HG03159 (cell line): Measurements from ENCODE around the gene CLDN3.
"Not testable (repeated sequence)": the region's sequence is repeated elsewhere in the genome, so short reads cannot be mapped to it uniquely, and the experiment has no call there.

Experiments used
- ATAC-seq: cut with Tn5 transposase; IDR thresholded peaks from one replicate; pipeline ENCODE4 v1.9.1; 2021; ENCODE audit warnings: mild to moderate bottlenecking, moderate library complexity; ENCODE audit not compliant: unreplicated experiment

CLDN3 gene, protein sequence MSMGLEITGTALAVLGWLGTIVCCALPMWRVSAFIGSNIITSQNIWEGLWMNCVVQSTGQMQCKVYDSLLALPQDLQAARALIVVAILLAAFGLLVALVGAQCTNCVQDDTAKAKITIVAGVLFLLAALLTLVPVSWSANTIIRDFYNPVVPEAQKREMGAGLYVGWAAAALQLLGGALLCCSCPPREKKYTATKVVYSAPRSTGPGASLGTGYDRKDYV

DNA sequence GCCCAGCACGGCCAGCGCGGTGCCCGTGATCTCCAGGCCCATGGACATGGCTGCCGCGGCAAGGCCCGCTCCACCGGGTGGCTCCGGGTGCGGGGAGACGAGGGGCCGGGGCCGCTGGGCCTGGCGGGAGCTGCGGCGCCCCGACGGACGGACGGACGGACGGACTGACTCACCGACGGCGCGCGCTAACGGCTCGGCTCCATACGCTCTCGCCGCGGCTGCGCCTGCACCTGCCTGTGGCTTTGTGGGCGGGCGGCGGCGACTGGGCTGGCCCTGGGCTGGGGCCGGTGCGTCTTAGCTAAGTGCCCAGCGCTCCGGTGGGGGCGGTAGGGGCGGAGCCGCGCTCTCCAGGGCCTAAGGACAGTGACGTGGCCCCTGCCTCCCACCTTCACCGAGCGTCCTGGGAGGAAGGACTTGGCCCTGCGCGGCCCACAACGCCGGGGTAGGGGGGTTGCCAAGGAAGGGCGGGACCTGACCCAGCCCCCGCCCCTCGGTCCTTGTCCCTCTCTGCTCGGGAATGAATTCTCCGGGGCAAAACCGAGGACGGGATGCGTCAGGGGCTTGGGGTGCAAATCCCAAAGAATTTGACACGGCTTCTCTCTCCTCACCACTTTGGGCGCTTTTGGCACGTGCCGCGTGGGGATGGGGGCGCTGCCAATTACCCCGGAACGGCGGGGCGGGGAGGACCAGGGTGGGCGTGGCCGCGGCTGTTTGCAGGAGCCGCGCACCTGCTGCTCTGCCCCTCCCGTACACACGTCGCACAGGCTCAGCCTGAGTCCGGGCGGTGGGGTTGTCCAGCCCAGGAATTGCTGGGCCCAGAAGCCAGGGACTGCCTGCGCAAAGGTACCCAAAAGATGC is at the start of gene CLDN3:
CLDN3 (minus strand) TSS at position 269 of the 858 bp plus-strand sequence; CDS start at position 48, 221 bp downstream.
- ATAC-seq, result no peak

DNA sequence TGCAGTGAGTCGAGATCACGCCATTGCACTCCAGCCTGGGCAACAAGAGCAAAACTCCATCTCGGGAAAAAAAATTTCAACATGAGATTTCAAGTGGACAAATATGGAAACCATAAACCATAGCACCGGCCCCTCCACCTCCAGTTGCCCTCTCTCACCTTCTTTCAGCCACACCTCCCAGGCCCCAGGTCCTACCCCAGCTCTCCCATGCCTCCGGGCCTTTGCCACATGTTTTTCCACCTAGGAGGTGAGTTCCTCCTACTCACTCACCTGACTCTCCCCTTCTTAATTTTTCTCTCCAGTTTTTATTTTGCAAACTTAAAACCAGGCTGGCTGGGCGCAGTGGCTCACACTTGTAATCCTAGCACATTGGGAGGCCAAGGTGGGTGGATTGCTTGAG is 47.1 kb upstream of the CLDN3 start:
- no peak for ATAC-seq

DNA sequence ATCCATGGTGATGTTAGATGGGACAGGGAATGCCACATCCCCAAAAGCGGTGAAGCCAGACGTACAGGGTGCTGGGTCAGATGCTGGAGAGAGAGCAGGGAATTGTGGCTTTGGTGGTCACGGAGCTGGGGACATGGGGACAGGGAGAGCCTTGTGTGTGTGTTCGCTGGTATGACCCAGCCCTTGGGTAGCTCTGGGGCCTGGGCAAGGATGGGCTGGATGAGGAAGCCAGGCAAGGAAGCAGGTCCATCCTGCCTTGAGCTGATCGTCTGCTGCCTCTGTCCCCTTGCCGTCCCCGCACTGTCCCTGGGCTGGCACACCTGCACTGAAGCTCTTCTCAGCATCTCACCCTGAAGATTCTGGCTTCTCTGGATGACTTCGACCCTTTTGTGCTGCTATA is 45.4 kb upstream of the CLDN3 start:
- ATAC-seq, result no peak

GRCh38 chr7:73812996-73813395 is 42.9 kb upstream of the CLDN3 start:
- ATAC-seq, result no peak

DNA sequence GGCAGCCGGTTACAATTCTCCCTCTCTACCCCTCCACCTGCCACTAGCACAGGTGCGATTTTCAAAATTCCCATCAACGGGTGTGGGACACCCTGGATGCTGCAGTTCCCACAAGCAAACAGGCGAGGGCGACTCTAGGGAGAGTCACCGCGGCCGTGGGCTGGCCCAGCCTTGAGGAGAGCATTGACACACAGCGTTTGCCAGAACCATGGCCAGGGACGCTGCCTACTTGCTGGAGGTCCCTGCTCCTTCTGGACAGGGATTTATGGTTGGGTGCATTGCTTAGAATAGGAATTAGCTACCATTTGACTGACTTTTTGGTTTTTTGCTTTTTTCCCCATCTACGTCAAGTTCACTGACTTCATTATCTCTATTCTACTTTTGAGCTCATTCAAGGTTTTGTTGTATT is 41.7 kb upstream of the CLDN3 start:
- ATAC-seq, result no peak

DNA sequence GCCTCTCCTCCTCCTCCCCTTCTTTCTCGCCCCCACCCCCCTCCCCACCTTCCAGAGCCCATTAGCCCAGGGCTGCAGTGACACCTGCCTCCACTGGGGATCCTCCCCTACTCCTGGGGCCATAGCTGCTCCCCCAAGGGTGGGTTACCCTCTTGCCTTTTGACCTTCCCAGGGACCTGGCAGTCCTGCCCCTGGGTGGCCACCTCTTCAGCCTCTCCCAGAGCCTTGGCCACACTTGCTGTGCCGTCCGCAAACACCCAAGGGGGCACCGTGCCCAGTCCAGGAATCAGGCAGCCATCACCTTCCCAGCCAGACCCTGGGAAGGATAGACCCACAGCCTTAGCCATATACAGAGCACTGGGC is 40.9 kb upstream of the CLDN3 start:
- no peak for ATAC-seq

DNA sequence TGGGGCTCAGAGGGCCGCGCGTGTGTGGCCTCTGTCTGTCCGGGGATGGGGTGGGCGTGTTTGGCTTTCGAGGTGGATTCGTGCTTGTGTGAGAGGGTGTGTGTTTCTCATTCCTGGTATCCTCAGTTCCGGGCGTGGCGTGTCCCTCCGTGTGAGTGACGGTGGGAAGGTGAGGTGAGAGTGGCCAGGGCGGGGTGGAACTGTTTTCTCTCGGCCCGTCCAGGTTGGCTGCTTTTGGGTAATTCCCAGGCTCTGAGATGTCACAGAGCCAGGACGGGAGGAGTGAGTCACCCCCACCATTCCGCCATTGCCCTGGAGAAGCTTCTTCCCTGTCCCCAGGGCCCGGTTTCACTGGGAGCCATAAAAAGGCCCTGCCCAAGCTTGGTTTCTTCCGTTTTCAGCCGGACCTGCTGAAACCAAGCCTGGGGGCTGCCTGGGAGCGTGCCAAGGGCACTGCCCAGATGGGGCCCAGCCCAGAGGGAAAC is 39.4 kb upstream of the CLDN3 start:
- no peak for ATAC-seq

DNA sequence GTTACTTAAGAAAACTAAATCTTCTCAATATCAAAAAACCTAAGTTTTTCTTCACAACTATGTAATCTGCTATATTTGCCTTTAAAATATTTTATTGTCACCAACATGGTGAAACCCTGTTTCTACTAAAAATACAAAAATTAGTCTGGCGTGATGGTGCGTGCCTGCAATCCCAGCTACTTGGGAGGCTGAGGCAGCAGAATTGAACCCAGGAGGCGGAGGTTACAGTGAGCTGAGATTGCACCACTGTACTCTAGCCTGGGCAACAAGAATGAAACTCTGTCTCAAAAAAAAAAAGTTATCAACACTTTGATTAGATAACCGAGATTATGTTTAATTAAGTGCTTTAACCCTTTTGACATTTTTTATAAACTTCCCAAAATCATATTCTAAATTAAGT is 32.4 kb upstream of the CLDN3 start:
- ATAC-seq, result no peak

DNA sequence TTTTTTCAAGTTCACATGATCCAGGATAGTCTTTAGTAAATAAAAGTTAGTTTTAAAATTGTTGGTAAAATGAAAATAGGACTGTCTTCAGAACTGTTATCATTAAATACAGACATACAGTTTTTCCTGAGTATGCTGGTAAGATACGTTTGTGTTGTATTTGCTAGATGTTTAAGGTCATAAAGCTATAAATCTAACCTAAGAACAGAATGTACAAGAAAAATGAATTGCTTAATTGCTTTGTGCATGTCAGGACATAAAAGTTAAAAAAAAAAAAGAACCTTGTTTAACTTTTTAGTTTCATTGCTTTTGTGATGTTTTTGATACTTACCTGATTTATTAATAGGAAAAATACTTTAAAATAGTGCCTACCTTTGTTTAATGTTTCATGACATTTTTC is 31.5 kb upstream of the CLDN3 start:
- ATAC-seq, result no peak

DNA sequence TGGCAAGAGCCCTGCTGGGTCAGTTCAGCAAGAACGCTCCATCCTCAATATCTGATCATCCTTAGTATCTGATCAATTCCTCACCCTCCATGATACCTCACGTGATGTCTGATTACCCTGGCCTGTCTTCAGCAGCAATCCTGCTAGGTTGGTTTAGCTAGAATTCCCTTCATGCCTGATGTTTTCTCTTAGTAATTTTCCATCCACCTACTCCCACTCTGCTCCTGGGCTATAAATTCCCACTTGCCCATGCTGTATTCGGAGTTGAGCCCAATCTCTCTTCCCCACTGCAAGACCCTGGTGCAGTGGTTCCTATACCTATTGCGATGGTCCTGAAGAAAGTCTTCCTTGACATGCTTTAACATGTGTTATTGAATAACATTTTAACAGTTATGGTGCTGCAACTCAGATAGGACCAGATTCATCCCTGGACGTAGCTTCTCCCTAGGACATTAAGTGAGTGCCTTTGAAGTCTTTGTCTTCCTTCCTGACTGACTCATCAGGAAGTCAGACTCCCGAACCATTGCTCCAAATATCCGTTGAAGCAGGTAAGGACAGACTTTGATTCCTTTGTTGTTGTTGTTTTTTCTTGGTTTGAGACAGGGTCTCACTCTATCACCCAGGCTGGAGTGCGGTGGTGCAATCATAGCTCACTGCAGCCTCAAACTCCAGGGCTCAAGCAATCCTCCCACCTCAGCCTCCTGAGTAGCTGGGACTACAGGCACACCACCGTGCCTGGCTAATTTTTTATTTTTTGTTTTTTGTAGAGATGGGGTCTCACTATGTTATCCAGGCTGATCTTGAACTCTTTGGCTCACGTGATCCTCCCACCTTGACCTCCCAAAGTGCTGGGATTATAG is 29.4 kb upstream of the CLDN3 start:
- ATAC-seq, result no peak

- ATAC-seq, result not testable (repeated sequence)
These were observed 27.1 kb upstream of the CLDN3 start for GRCh38 chr7:73797176-73797575.

DNA sequence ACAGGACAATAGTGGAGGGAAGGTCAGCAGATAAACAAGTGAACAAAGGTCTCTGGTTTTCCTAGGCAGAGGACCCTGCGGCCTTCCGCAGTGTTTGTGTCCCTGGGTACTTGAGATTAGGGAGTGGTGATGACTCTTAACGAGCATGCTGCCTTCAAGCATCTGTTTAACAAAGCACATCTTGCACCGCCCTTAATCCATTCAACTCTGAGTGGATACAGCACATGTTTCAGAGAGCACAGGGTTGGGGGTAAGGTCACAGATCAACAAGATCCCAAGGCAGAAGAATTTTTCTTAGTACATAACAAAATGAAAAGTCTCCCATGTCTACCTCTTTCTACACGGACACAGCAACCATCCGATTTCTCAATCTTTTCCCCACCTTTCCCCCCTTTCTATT is 26.6 kb upstream of the CLDN3 start:
- not testable (repeated sequence) for ATAC-seq

GRCh38 chr7:73795188-73795587 is 25.1 kb upstream of the CLDN3 start:
- not testable (repeated sequence) for ATAC-seq

GRCh38 chr7:73791170-73791690 is 21.2 kb upstream of the CLDN3 start:
- not testable (repeated sequence) for ATAC-seq

- no peak for ATAC-seq
These were observed 19.0 kb upstream of the CLDN3 start for GRCh38 chr7:73789051-73789450.

GRCh38 chr7:73787786-73788048 is 17.6 kb upstream of the CLDN3 start:
- not testable (repeated sequence) for ATAC-seq

- ATAC-seq, result no peak
These were observed 16.5 kb upstream of the CLDN3 start for GRCh38 chr7:73786588-73786987.

DNA sequence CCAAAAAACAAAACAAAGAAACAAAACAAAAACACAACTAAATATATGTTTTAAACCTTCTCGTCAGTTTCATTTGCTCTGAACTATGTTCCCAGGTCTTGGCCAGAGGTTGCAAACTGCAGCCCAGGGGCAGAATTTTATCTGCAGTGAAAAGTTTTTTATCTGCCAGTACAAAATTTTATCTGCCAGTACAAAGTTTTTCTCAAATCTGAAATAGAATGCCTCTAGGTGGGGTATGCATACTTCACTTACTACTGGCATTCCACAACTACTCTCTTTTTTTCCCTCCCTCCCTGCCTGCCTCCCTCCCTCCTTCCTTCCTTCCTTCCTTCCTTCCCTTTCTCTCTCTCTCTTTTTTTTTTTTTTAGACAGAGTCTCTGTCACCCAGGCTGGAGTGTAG is 9.4 kb upstream of the CLDN3 start:
- ATAC-seq, result no peak

DNA sequence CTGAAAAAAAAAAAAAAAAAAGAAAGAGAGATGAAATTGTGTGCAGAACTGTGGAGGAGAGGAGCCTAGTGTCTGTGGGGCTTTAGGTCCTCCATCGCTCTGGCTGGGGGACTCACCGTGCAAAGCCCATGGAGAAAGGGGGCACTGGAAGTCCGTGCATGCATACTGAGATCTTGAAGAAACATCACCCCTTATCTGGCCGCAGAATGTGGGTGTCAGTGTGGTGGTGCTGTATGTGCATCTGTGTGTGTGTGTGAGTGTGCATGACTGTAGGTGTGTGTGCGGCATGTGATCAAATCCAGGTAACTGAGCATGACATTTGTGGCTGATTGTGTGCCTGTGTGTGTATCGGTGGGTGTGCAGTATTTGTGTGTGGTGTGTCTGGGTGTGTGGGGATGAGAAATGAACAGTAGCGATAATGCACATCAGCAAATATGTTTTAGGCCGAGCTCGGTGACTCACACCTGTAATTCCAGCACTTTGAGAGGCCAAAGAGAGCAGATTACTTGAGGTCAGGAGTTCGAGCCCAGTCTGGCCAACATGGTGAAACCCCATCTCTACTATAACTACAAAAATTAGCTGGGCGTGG is 8.8 kb upstream of the CLDN3 start:
- no peak for ATAC-seq

DNA sequence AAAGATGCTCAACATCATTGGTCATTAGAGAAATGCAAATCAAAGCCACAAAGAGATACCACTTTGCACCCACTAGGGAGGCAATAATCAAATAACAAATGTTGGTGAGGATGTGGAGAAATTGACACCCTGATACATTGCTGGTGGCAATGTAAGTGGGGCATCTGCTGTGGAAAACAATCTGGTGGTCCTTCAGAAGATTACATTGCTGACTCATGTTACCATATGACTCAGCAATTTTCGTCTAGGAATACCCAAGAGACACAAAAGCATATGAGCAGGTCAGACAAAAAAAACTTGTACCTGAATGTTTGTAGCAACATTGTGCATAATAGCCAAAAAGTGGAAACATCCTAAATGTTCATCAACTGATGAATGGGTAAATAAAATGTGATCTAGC is 4.9 kb upstream of the CLDN3 start:
- ATAC-seq, result no peak
